Measurements from ENCODE around the gene SRPK2.
A peak's percentile ranks its signal among the peaks of the same experiment; 100 is the strongest.

SRPK2 gene

DNA sequence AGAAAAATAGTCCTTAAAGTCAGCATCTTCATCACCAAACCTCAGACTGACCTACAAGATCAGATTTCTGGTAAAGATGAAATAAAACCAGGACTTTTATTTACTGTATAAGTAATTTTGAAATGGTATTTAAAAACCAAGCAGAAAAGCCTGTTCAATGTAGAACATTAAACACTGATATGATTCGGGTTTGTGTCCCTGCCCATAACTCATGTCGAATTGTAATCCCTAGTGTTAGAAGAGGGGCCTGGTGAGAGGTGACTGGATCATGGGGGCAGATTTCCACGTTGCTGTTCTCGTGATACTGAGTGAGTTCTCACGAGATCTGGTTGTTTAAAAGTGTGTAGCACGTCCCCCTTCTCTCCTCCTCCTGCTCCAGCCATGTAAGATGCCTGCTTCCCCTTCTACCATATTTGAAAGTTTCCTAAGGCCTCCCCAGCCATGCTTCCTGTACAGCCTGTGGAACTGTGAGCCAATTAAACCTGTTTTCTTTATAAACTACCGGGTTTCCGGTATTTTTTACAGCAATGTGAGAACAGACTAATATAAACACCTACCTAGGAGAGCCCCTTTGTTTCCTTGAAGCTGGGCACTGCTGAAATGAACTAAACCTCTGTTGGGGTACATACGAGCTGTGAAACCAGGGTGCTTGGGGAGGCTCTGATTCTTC, 254.6 kb downstream of the SRPK2 start:
- no peak for DNase-seq (ENCODE audit: low read depth)

DNA sequence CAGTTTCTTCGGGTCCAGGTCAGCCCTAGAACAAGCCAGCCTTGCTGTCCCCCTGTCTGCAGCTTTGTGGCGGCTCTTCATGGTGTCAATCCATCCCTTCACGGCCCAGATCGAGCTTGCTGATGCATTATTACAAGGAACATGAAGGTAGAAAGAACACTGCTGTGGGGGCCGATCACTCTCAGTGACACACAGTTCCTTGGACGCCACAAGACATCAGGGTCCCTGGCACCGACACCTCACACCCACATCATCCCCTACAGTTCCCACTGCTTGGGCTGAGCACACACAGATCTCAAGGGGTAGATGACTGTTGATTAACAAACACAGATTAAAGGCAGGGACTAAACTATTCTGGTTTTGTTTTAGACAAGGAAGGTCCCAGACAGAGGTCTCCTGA, 255.4 kb downstream of the SRPK2 start:
- no peak for DNase-seq (ENCODE audit: low read depth)

DNA sequence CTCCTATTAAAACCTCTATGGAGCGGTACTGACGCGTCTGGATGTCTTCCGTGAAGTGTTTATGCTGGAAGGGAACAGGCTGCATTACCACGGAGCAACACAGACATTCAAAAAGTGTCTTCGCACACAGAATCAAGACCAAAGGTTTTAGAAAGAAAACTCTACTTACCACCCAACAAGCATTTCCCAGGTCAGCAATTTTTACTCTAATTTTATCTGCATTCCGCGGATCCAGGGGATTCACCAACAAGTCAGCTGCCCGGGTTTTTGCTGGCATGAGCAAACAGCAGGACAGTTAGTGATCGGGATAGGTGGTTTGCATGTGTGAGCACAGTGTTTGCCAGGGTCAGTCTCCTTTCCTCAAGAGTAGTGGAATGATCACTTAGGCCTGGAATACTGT, 255.9 kb downstream of the SRPK2 start:
- DNase-seq (ENCODE audit: low read depth) = no peak

DNA sequence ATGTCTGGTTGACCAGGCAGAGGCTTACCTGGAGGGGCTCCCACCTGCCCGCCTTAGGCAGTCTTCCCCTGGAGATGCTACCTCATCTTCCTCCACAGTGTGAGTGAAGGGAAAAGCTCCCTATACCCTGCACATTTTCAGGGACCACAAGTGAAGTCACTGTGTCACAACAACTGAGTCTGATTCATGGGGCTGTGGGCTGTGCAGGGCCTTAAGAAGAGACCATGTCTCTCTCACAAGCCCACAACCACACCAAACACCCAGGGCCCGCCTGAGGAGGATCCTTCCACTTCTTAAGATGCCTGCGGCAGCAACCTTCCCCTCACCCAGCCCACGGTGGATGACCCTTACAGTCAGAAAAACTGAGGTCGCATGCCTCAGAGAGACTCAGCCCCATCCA, 256.4 kb downstream of the SRPK2 start:
- no peak for DNase-seq (ENCODE audit: low read depth)

DNA sequence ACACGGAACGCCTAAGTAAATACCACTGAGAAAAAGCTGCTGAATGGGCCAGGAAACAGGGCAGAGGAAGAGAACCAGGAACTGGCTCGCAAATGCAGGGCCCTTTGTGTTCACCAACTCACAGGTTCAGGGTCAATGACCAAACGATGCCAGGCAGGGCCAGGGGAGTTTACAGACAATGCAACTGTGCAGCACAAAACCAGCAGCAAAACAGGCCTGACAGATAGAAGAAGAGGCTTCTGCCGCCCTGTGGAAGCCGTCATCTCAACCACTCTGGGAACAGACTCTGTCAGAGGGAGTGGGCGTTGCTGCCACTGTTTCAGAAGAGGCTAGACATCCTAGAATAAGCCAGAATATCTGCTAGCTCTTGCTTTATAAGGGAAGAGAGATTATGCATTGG, 256.8 kb downstream of the SRPK2 start:
- DNase-seq (ENCODE audit: low read depth) = no peak

DNA sequence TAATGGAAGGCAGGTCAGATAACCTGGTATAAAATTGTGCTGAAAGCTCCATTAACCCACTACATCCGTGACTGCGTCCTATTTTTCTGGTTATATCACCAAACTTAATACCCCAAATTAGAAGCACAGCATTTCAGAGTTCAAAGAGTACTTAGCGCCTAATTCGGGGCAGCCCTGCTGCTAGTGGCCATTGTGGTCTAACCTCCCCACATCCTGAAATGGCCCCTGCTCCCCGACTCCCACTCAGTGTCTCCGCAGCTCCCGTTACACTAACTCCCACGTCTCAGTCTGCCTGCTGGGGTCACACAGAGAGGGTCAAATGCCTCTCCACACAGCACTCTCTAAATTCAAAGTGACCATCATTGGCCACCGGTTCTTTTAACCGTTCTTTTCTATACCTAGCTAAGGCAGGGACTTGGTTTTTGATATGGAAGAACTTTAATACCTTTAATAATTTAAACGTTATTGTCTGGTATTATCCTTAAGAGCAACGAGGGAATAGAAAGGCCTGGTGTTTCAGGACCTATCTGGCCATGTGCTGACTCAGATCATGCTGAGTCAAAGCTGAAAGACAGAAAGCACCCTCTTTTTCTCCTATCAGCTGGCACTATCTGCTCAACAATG, 257.6 kb downstream of the SRPK2 start:
- peak; percentile 27 for DNase-seq (ENCODE audit: low read depth)

DNA sequence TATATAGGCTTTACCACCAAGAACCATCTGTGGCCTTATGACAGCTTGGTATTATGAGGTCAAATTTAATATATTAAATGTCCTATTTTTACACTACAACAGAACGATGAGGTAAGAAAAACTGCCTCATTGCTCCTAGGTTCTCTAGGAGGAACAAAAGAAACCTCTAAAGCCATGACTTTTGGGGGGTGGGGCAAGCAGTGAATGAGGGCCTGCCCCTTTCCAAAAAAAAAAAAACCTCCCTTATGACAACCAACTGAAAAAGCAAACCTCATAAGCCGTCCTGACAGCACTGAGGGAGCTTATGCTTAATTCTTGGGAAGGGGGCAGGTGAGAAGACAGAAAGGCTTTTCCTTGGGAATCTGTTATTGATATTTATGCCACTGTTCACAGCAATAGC, 258.1 kb downstream of the SRPK2 start:
- no peak for DNase-seq (ENCODE audit: low read depth)

DNA sequence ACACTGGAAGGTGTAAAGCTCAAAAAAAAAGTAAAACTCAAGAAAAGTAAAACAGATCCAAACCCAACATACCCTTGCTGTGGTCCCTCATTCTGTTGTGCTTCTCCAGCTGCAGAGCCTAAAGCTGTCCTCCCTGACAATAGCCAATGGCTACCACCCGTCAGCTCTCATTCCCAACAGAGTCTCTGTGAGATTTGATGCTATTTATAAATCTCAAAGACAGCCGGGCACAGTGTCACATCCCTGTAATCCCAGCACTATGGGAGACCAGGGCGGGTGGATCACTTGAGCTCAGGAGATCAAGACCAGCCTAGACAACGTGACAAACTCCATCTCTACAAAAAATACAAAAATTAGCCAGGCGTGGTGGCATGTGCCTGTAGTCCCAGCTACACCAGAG, 258.7 kb downstream of the SRPK2 start:
- no peak for DNase-seq (ENCODE audit: low read depth)

DNA sequence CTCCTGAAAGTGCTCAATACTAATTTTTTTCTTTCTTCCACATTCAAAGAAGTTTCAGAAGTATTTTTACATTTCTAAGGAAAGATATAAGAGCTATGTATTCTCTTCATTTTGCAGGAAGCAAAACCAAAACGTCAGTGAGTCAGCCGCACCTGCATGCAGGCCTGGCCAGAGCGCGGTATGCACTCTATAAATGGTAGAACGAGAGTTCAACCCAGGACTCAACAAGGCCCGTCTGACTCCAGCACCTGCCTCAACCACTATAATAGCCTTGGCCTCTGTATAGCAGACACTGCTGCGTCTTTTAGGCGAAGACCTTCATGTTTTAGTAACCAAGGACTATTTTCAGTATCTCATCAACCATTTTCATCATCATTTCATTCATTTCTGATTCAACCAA, 261.5 kb downstream of the SRPK2 start:
- DNase-seq (ENCODE audit: low read depth) = no peak

DNA sequence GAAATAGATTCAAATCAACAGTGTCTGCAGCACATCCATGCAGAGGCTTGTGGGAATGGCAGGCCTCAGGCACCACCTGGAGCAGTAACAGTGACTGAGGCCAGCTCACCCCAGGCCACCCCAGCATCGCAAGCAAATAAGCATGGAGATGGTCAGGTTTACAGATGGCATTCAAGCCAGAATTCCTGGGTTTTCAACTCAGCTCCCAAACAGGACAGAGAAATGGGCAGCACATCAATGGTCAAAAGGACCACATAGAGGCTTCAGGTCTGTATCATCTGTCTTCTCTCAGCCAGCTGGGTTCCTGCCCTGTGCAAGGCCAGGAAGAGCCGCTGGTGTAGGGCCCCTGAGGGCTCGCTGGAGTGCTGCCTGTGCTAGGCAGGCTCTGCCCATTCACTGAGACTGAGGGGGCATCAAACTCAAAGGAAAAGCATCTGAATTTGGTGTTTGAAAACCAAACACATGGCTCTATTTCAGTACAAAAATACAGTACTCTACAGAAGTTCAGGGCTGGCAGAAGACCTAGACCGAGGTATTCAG, 262.2 kb downstream of the SRPK2 start:
- DNase-seq (ENCODE audit: low read depth) = no peak

DNA sequence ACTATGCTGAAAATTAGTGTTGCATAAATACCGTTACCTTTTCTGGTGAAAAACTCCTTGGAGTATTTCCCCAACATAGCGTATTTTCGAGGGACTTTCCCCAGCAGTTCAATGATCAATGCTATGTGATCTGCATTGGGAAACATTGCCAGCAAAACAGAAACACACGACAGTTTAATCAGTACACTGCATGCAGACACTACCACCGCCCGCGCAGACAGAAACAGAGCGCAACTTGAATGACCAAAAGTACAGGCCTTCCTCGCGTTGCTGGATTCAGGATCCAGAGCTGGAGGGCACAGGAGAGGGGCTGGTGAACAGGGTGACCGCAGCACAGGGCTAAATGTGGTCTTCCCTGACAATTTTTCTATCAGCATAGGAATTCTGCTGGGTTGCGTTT, 263.0 kb downstream of the SRPK2 start:
- DNase-seq (ENCODE audit: low read depth) = no peak

DNA sequence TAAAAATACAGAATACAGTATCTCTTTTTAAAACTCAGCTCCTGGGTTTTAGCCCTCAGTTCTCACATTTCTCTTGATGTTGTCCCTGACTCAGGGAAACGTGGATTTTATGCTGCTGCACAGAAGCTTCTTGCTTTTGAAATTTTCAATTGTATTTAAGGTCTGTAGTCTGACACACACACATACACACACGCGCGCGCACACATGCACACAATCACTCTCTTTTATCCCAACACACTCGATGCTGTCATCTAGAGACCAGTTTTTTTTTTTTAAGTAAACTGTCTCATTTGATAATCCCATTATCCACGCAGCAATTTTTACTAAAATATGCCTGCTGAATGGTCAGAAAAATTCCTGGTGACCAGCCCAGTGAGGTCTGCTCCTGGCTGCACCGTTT, 266.1 kb downstream of the SRPK2 start:
- DNase-seq (ENCODE audit: low read depth) = no peak

DNA sequence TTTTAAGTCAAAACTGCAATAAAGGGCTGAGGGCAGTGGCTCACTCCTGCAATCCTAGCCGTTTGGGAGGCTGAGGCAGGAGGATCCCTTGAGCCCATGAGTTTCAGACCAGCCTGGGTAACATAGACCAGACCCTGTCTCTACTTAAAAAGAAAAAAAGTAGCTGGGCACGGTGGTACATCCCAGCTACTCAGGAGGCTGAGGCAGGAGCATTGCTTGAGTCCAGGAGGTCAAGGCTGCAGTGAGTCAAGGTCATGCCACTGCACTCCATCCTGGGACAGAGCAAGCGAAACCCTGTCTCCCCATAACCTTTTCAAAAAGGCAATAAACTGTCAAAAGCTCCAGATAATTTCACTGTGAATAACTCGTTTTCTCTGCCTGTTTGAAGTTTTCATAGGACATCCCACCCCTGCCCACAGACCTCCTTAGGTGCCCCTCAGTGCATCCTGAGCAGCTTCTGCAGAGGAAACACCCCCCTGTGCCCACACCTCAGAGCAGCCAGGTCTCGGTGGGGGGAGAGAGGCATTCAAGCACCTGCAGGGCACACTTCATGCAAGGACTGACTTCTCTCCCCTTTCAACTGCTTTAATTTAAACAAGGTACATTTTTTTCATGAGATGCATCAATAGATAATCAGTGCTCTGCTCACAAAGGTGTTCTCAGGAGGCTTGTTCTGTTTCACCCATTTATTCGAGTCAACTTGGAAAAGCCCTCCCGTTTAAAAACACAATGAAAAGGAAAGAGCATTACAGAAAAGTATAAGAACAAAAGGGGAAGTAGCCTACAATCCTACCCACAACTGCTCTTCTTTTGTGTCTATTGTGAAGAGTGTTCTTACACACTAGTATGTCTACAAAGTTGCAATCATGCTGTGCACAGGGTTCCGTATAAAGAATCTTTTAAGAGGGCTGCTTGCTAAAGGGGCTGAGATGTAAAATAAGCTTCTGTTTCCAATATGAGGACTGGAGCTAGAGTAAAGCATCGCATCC, 269.8 kb downstream of the SRPK2 start:
- no peak for DNase-seq (ENCODE audit: low read depth)

DNA sequence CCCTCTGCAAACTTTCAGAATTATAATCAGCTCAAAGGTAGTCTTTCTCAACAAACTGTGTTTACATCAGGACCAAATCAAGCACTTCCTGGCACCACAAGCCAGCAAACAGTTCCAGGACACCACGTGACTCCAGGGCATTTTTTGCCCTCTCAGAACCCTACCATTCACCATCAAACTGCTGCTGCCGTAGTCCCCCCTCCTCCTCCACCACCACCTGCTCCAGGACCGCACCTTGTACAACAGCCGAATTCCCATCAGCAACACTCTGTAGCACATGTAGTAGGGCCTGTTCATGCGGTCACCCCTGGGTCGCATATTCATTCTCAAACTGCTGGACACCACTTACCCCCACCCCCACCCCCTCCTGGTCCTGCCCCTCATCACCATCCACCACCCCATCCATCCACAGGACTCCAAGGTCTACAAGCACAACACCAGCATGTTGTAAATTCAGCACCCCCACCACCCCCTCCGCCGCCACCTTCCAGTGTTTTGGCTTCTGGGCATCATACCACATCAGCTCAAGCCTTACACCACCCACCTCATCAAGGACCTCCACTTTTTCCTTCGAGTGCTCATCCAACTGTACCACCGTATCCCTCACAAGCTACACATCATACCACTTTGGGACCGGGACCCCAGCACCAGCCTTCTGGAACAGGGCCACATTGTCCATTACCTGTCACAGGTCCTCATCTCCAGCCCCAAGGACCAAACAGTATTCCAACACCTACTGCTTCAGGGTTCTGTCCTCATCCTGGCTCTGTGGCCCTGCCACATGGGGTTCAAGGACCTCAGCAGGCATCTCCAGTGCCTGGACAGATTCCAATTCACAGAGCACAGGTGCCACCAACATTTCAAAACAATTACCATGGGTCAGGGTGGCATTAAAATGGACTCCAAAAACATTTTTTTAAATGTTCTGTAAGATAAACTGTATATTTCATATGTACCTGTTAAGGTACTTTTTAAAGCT, 276.0 kb downstream of the SRPK2 start:
- DNase-seq (ENCODE audit: low read depth) = no peak

DNA sequence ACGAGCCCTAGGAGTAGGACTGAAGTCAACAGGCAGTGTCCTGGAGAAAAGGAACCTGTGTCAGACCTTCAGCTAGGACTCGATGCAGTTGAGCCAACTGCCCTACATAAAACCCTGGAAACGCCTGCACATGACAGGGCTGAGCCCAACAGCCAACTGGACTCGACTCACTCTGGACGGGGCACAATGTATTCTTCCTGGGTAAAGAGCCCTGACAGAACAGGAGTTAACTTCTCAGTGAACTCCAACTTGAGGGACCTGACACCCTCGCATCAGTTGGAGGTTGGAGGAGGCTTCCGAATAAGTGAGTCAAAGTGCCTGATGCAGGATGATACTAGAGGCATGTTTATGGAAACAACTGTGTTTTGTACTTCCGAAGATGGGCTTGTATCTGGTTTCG, 281.3 kb downstream of the SRPK2 start:
- no peak for DNase-seq (ENCODE audit: low read depth)

DNA sequence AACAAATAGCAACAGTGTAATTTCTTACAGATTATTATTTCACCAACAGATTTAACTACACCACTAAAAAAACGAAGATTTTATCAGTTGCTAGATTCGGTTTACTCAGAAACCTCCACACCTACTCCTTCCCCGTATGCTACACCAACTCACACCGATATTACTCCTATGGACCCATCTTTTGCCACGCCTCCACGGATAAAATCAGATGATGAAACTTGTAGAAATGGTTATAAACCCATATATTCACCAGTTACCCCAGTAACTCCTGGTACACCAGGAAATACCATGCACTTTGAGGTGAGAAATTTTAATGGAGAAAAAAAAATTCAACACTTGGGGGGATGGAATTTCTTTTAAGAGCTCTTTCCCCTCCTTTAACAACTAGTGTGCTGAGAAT, 282.2 kb downstream of the SRPK2 start:
- no peak for DNase-seq (ENCODE audit: low read depth)

DNA sequence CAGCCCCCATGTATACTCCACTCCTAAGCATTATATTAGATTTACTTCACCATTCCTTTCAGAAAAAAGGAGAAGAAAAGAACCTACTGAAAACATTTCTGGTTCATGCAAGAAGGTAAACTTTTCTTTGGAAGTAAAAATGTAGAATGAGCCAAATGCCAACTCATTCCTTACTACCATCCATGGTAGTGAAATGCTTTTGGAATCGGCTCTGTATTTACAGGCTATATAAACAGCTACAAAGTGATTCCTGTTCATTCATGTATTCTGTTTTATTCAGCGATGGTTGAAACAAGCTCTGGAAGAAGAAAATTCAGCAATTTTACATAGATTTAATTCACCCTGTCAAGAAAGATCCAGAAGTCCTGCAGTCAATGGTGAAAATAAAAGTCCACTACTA, 283.1 kb downstream of the SRPK2 start:
- no peak for DNase-seq (ENCODE audit: low read depth)

DNA sequence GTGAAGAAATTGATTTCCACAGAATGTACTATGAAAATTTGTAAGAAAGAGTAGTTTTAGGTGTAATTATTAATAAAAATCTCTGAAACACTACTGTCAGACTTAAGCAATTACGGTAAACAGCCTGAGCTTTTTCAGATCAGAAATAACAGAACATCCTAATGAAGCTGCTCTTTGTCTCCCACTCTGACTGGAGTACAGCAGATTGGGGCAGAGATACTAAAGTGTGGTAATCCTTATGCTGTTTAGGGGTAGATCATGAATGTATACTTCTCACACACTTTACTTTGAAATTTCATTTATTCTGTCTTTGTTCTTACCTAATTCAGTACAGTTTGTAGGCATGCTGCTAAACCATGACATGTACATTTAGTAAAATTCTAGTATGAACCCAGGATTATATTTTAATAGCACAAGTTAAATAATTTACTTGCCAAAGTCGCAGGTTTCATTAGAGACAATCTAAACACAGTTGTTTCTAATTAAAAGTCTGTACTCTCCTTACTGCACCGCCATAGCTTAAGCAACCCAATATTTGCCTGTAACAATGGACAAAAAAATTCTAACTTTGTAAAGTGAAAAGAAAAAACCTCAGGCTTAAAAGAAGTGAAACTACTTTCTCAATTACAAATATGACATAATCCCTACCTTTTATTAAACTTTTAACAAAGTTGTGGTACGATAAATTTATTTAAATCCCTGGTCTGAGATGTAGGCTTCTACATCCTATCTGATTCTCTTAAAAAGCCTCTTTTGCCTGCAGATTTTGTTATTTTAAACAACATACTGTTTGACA, 286.0 kb downstream of the SRPK2 start:
- DNase-seq (ENCODE audit: low read depth) = no peak

DNA sequence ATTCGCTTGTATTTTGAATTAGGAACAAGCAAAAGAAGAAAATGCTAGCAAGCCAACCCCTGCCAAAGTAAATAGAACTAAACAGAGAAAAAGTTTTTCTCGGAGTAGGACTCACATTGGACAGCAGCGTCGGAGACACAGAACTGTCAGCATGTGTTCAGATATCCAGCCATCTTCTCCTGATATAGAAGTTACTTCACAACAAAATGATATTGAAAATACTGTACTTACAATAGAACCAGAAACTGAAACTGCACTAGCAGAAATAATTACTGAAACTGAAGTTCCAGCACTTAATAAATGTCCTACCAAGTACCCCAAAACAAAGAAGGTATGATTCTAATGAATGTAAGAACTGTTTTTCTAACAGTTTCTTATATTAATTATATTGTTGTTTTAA, 286.9 kb downstream of the SRPK2 start:
- DNase-seq (ENCODE audit: low read depth) = no peak

DNA sequence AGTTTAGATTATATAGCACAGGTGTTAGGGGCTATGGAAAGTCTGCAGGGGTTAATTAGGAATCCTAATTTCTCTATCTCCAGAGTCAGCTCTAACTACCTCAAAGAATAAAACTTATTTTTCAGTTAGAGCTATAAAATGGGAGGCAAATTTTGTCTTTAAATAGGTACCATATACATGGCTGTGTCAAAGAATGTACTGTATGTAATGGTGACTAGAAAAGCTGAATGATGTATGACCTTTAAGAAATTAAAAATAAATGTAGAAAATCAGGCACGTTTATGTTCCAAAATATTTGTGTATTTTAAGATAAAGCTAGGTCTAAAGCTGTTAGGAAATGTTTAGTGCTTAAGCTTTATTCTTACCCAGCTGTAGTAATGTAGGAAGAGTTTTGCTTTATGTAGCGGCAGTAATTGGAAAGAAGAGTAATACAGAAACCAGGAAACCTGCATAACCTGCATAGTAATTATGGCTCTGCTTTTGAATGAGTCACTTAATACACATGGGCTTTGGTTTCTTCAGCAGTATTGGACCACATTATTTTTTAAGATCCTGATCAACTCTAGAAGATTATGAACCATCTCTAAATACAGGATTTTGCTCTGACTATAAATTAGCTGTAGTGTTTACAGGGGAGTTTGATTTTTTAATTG, 289.7 kb downstream of the SRPK2 start:
- peak; percentile 44 for DNase-seq (ENCODE audit: low read depth)
